HG02588 (cell line): ENCODE measurements around the gene CNR1.
"Not testable (repeated sequence)": the region's sequence is repeated elsewhere in the genome, so short reads cannot be mapped to it uniquely, and the experiment has no call there.

ENCODE experiments used
- ATAC-seq: cut with Tn5 transposase; IDR thresholded peaks from one replicate; pipeline ENCODE4 v1.9.1; 2021; ENCODE audit warnings: mild to moderate bottlenecking, moderate library complexity; ENCODE audit not compliant: unreplicated experiment

Gene CNR1

GRCh38 chr6:88165844-88166492 is at the start of gene CNR1:
CNR1 (minus strand) TSS chr6:88166347; CDS start chr6:88145274, 21,073 bp downstream.
- ATAC-seq = peak; percentile 61

- no peak for ATAC-seq
These were observed 45.3 kb upstream of the CNR1 start for GRCh38 chr6:88211446-88211845.

- no peak for ATAC-seq
These were observed 43.2 kb upstream of the CNR1 start for GRCh38 chr6:88209301-88209700.

- ATAC-seq = no peak
These were observed 42.6 kb upstream of the CNR1 start for GRCh38 chr6:88208726-88209125.

GRCh38 chr6:88201734-88202133 is 35.6 kb upstream of the CNR1 start:
- not testable (repeated sequence) for ATAC-seq

- ATAC-seq = no peak
These were observed 18.8 kb upstream of the CNR1 start for GRCh38 chr6:88184921-88185320.

- ATAC-seq = no peak
These were observed 17.3 kb upstream of the CNR1 start for GRCh38 chr6:88183471-88183870.

GRCh38 chr6:88179692-88180091 is 13.5 kb upstream of the CNR1 start:
- ATAC-seq = peak; percentile 64

- ATAC-seq = peak; percentile 56
These were observed 11.9 kb upstream of the CNR1 start for GRCh38 chr6:88177961-88178464.

GRCh38 chr6:88174906-88175305 is 8.8 kb upstream of the CNR1 start:
- ATAC-seq = no peak

GRCh38 chr6:88171312-88171711 is 5.2 kb upstream of the CNR1 start:
- no peak for ATAC-seq

- no peak for ATAC-seq
These were observed 2.2 kb upstream of the CNR1 start for GRCh38 chr6:88168362-88168761.

GRCh38 chr6:88167352-88167937 is 1.3 kb upstream of the CNR1 start:
- ATAC-seq = peak; percentile 3

- ATAC-seq = peak; percentile 41
These were observed 575 bp upstream of the CNR1 start for GRCh38 chr6:88166493-88167351.

- ATAC-seq = no peak
These were observed 882 bp downstream of the CNR1 start for GRCh38 chr6:88165087-88165843.

GRCh38 chr6:88164061-88164460 is 2.1 kb downstream of the CNR1 start:
- ATAC-seq = no peak

GRCh38 chr6:88163616-88164015 is 2.5 kb downstream of the CNR1 start:
- ATAC-seq = no peak

- ATAC-seq = no peak
These were observed 4.2 kb downstream of the CNR1 start for GRCh38 chr6:88161940-88162339.

GRCh38 chr6:88157106-88157505 is 9.0 kb downstream of the CNR1 start:
- ATAC-seq = no peak

- no peak for ATAC-seq
These were observed 20.7 kb downstream of the CNR1 start for GRCh38 chr6:88145298-88145963.
